H9 (cell line): Measurements from ENCODE around the gene TSSK6. TPM values are rescaled to one million over a fixed set of nuclear protein-coding genes. Genes with fewer than 3 reads are reported as not detected.

Experiments used
- DNase-seq: peaks from one replicate; pipeline ENCODE4 v3.0.0-alpha.2; 2017
- H2AFZ ChIP-seq: one replicate; pipeline ENCODE4 v1.6.1; 2013; ENCODE audit warnings: mild to moderate bottlenecking, low read length, control low read depth, moderate library complexity
- H2AK5ac ChIP-seq: 2 replicates; pipeline ENCODE4 v1.6.1; 2013; ENCODE audit warnings: low read length, control low read depth, mixed read lengths; ENCODE audit not compliant: insufficient read length
- H2BK120ac ChIP-seq: one replicate; pipeline ENCODE4 v1.6.1; 2013; ENCODE audit warnings: low read depth, mild to moderate bottlenecking, low read length, control low read depth, inconsistent platforms; ENCODE audit not compliant: poor library complexity, severe bottlenecking
- H2BK12ac ChIP-seq: 2 replicates; pipeline ENCODE4 v1.6.1; 2013; ENCODE audit warnings: low read length, control low read depth, mixed read lengths, low read depth; ENCODE audit not compliant: insufficient read length
- H2BK15ac ChIP-seq: 2 replicates; pipeline ENCODE4 v1.6.1; 2013; ENCODE audit warnings: low read depth, low read length, control low read depth
- H2BK20ac ChIP-seq: one replicate; pipeline ENCODE4 v1.6.1; 2013; ENCODE audit warnings: low read depth, mild to moderate bottlenecking, low read length, control low read depth, inconsistent platforms; ENCODE audit not compliant: poor library complexity, severe bottlenecking
- H2BK5ac ChIP-seq: 2 replicates; pipeline ENCODE4 v1.6.1; 2013; ENCODE audit warnings: low read length, control low read depth, mixed read lengths; ENCODE audit not compliant: insufficient read length
- H3K14ac ChIP-seq: 2 replicates; pipeline ENCODE4 v1.6.1; 2013; ENCODE audit warnings: low read length, control low read depth; ENCODE audit not compliant: insufficient read depth
- H3K18ac ChIP-seq: 2 replicates; pipeline ENCODE4 v1.6.1; 2013; ENCODE audit warnings: low read depth, mild to moderate bottlenecking, mixed read lengths, low read length, control low read depth; ENCODE audit not compliant: insufficient read length
- H3K23ac ChIP-seq: 2 replicates; pipeline ENCODE4 v1.6.1; 2013; ENCODE audit warnings: low read length, control low read depth, mixed read lengths, low read depth; ENCODE audit not compliant: insufficient read length
- H3K23me2 ChIP-seq: 2 replicates; pipeline ENCODE4 v1.6.1; 2013; ENCODE audit warnings: low read depth, mild to moderate bottlenecking, mixed read lengths, low read length, control low read depth; ENCODE audit not compliant: insufficient read length, poor library complexity, severe bottlenecking
- H3K27ac ChIP-seq: 2 replicates; pipeline ENCODE4 v1.5.1; 2013; ENCODE audit warnings: low read length, control low read depth, mixed read lengths, low read depth; ENCODE audit not compliant: insufficient read length
- H3K27me3 ChIP-seq: 2 replicates; pipeline ENCODE4 v1.6.1; 2013; ENCODE audit warnings: low read length, control low read depth, inconsistent platforms; ENCODE audit not compliant: insufficient read depth
- H3K4ac ChIP-seq: 2 replicates; pipeline ENCODE4 v1.6.1; 2013; ENCODE audit warnings: low read depth, mild to moderate bottlenecking, control low read depth, inconsistent platforms, low read length, moderate library complexity
- H3K4me1 ChIP-seq: 2 replicates; pipeline ENCODE4 v1.6.1; 2013; ENCODE audit warnings: low read length, control low read depth, inconsistent platforms; ENCODE audit not compliant: insufficient read depth
- H3K4me2 ChIP-seq: 2 replicates; pipeline ENCODE4 v1.6.1; 2013; ENCODE audit warnings: low read length, control low read depth, mixed read lengths; ENCODE audit not compliant: insufficient read length, insufficient read depth
- H3K56ac ChIP-seq: 2 replicates; pipeline ENCODE4 v1.6.1; 2013; ENCODE audit warnings: low read depth, mild to moderate bottlenecking, mixed read lengths, low read length, control low read depth; ENCODE audit not compliant: insufficient read length
- H3K79me1 ChIP-seq: 2 replicates; pipeline ENCODE4 v1.6.1; 2013; ENCODE audit warnings: low read depth, mild to moderate bottlenecking, moderate library complexity, low read length, control low read depth, inconsistent platforms; ENCODE audit not compliant: insufficient read depth, poor library complexity, severe bottlenecking
- H3K79me2 ChIP-seq: 2 replicates; pipeline ENCODE4 v1.6.1; 2013; ENCODE audit warnings: low read length, control low read depth, inconsistent platforms; ENCODE audit not compliant: insufficient read depth
- H3K9ac ChIP-seq: 2 replicates; pipeline ENCODE4 v1.6.1; 2013; ENCODE audit warnings: low read length, control low read depth, mixed read lengths; ENCODE audit not compliant: insufficient read length; ENCODE audit errors: extremely low read depth
- H3K9me3 ChIP-seq: one replicate; pipeline ENCODE4 v1.6.1; 2013; ENCODE audit warnings: low read depth, low read length, inconsistent platforms; ENCODE audit not compliant: control insufficient read depth
- H3T11ph ChIP-seq: one replicate; pipeline ENCODE4 v1.6.1; 2013; ENCODE audit warnings: mild to moderate bottlenecking, low read length, control low read depth, inconsistent platforms
- H4K20me1 ChIP-seq: one replicate; pipeline ENCODE4 v1.6.1; 2013; ENCODE audit not compliant: control insufficient read depth, insufficient read length, insufficient read depth
- H4K5ac ChIP-seq: 2 replicates; pipeline ENCODE4 v1.6.1; 2013; ENCODE audit warnings: low read depth, mild to moderate bottlenecking, mixed read lengths, low read length, control low read depth; ENCODE audit not compliant: insufficient read length
- H4K8ac ChIP-seq: replicated peaks from 2 replicates; pipeline ENCODE4 v1.6.1; 2013; ENCODE audit warnings: low read length, control low read depth, mixed read lengths, low read depth; ENCODE audit not compliant: insufficient read length
- H4K91ac ChIP-seq: 2 replicates; pipeline ENCODE4 v1.6.1; 2013; ENCODE audit warnings: low read depth, mild to moderate bottlenecking, moderate library complexity, mixed read lengths, low read length, control low read depth; ENCODE audit not compliant: insufficient read length
- H3K27ac Mint-ChIP-seq, 3 experiments: 2 replicates in 2 of 3; 3 replicates in 1 of 3; pipeline ENCODE4 v1.8.0; 2020 to 2021; ENCODE audit warnings: mixed read lengths in 3 of 3, mild to moderate bottlenecking in 1 of 3, moderate library complexity in 1 of 3
- H3K27me3 Mint-ChIP-seq: 2 replicates; pipeline ENCODE4 v1.8.0; 2021; ENCODE audit warnings: low read depth, mild to moderate bottlenecking, moderate library complexity, mixed read lengths
- H3K36me3 Mint-ChIP-seq, 3 experiments: 2 replicates in 2 of 3; 3 replicates in 1 of 3; pipeline ENCODE4 v1.8.0; 2020 to 2021; ENCODE audit warnings: low read depth in 3 of 3, mixed read lengths in 3 of 3; ENCODE audit not compliant: insufficient read depth in 1 of 3
- H3K4me1 Mint-ChIP-seq, 2 experiments: 2 replicates each; pipeline ENCODE4 v1.8.0; 2020; ENCODE audit warnings: mixed read lengths in 2 of 2
- H3K4me3 Mint-ChIP-seq, 2 experiments: 2 replicates in 1 of 2; 3 replicates in 1 of 2; pipeline ENCODE4 v1.8.0; 2020 to 2021; ENCODE audit warnings: mild to moderate bottlenecking in 2 of 2, mixed read lengths in 2 of 2, moderate library complexity in 1 of 2
- H3K9me3 Mint-ChIP-seq, 2 experiments: 2 replicates in 1 of 2; 3 replicates in 1 of 2; pipeline ENCODE4 v1.8.0; 2020; ENCODE audit warnings: mild to moderate bottlenecking in 2 of 2, mixed read lengths in 2 of 2, moderate library complexity in 1 of 2
- CTCF ChIP-seq: fragments of 200-600 bp; sonication (generic); conservative IDR thresholded peaks from 3 replicates; pipeline ENCODE4 v1.8.0; 2021; ENCODE audit warnings: antibody characterized with exemption, mild to moderate bottlenecking
- WGBS: extraction: QIAGEN DNeasy Blood & Tissue Kit; methylation state at CpG from one replicate; pipeline ENCODE4 v1.1.7; 2013; ENCODE audit warnings: missing lambda C conversion rate, low lambda C conversion rate, mixed read lengths; ENCODE audit not compliant: insufficient read length; ENCODE audit errors: extremely low coverage; 5-methylcytosine and 5-hydroxymethylcytosine counted together
- total RNA-seq: library from RNA; stranded (reverse); gene quantifications from 2 replicates; pipeline ENCODE4 v1.2.1, GENCODE V29; 2021

Gene TSSK6
- total RNA-seq, 1 experiment from 2014 or later, result 2.6 TPM

DNA sequence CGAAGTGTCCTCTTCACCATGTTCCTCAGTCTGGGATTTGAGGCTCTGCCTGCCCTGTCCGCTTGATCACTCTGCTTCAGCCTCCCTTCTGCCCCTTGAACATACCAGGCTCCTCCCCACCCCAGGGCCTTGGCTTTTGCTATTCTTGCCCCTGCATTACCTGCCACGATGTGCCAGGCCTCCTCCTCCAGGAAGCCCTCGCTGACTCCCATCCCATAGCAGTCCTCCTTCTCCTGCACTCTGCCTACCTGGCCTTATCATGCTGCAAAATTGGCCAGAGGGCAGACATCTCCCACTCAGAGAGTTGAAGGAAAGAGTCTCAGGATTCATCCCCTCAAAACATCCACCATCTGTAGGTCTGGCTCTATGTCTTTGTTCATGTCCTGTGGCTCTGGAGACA lies 15.5 kb upstream of the TSSK6 start:
- TF ChIP-seq CTCF, result no peak
- Histone ChIP-seq H3K4me2 (no peak overlapping the region), H2AFZ (no peak overlapping the region), H3K56ac (no peak overlapping the region), H2AK5ac (no peak overlapping the region), H3K23me2 (no peaks in the 10 kb centered on the region), H4K8ac (no peak overlapping the region), H3K4ac (no peak overlapping the region), H3K9me3 (no peaks in the 10 kb centered on the region), H2BK20ac (no peak overlapping the region), H4K20me1 (peaks cover 3% of the 10 kb centered on the region), H2BK15ac (no peak overlapping the region), H3K27ac (no peak overlapping the region), H3K23ac (no peak overlapping the region), H3K4me1 (no peaks in the 10 kb centered on the region), H3K79me1 (no peaks in the 10 kb centered on the region), H4K91ac (no peak overlapping the region), H4K5ac (no peak overlapping the region), H2BK5ac (no peak overlapping the region), H3K27me3 (no peaks in the 10 kb centered on the region), H3T11ph (no peak overlapping the region), H3K14ac (no peak overlapping the region), H3K18ac (no peak overlapping the region), H3K9ac (no peak overlapping the region), H3K79me2 (no peaks in the 10 kb centered on the region), H2BK120ac (no peak overlapping the region), H2BK12ac (no peak overlapping the region)
- H3K27ac Mint-ChIP-seq, result peak overlapping the region; percentile 45 to 81 (median 73); a peak in 4 of 7 replicates
- no peak for DNase-seq
- H3K27me3 Mint-ChIP-seq, result peaks cover 11% of the 10 kb centered on the region
- H3K4me1 Mint-ChIP-seq, result peaks cover 10 to 23% of the 10 kb centered on the region in 2 experiments
- H3K9me3 Mint-ChIP-seq, result no peaks in the 10 kb centered on the region
- H3K36me3 Mint-ChIP-seq, result peaks cover 13 to 53% (median 40%) of the 10 kb centered on the region in 3 experiments; a peak in 6 of 7 replicates
- WGBS, result no CpG with 5 or more reads among the region's 4 CpGs
- no peak overlapping the region; a peak in 1 of 5 replicates for H3K4me3 Mint-ChIP-seq
